ENCODE measurements around the gene MAP2K5. TPM values are rescaled to one million over a fixed set of nuclear protein-coding genes. Genes with fewer than 3 reads are reported as not detected.
A peak's percentile ranks its signal among the peaks of the same experiment; 100 is the strongest.

The MAP2K5 gene
- polyA plus RNA-seq, 3 donors, result 18.9 to 26.7 (median 21.6) TPM

GRCh38 chr15:67521029-67521782, 21.3 kb upstream of the MAP2K5 start, which contains the start of gene C15orf61:
Gene C15orf61 (plus strand): TSS chr15:67521131. CDS start chr15:67521249, 118 bp downstream.
- DNase-seq (ENCODE audit: low read depth in 3 of 3, low spot score in 2 of 3), result peak; percentile 52 to 81 (median 70)

- no peak for DNase-seq (ENCODE audit: low read depth in 3 of 3, low spot score in 2 of 3)
These were observed 20.5 kb upstream of the MAP2K5 start for GRCh38 chr15:67521783-67522568.

- DNase-seq (ENCODE audit: low read depth in 3 of 3, low spot score in 2 of 3), result no peak
These were observed 19.2 kb upstream of the MAP2K5 start for GRCh38 chr15:67523330-67523729.

- no peak for DNase-seq (ENCODE audit: low read depth in 3 of 3, low spot score in 2 of 3)
These were observed 18.3 kb upstream of the MAP2K5 start for GRCh38 chr15:67524235-67524634.

- DNase-seq (ENCODE audit: low read depth in 3 of 3, low spot score in 2 of 3), result no peak
These were observed 14.0 kb upstream of the MAP2K5 start for GRCh38 chr15:67528513-67528912.

GRCh38 chr15:67531379-67531914, 11.1 kb upstream of the MAP2K5 start:
- no peak for DNase-seq (ENCODE audit: low read depth in 3 of 3, low spot score in 2 of 3)

- no peak for DNase-seq (ENCODE audit: low read depth in 3 of 3, low spot score in 2 of 3)
These were observed 8.6 kb upstream of the MAP2K5 start for GRCh38 chr15:67533873-67534272.

- no peak for DNase-seq (ENCODE audit: low read depth in 3 of 3, low spot score in 2 of 3)
These were observed 8.1 kb upstream of the MAP2K5 start for GRCh38 chr15:67534360-67534759.

GRCh38 chr15:67537771-67538170, 4.7 kb upstream of the MAP2K5 start:
- no peak for DNase-seq (ENCODE audit: low read depth in 3 of 3, low spot score in 2 of 3)

GRCh38 chr15:67543348-67543718, 830 bp downstream of the MAP2K5 start:
- peak in 1 of 3 donors; percentile 41 for DNase-seq (ENCODE audit: low read depth in 3 of 3, low spot score in 2 of 3)

GRCh38 chr15:67544475-67544874, 2.0 kb downstream of the MAP2K5 start:
- DNase-seq (ENCODE audit: low read depth in 3 of 3, low spot score in 2 of 3), result no peak

- no peak for DNase-seq (ENCODE audit: low read depth in 3 of 3, low spot score in 2 of 3)
These were observed 3.4 kb downstream of the MAP2K5 start for GRCh38 chr15:67545864-67546263.

- DNase-seq (ENCODE audit: low read depth in 3 of 3, low spot score in 2 of 3), result no peak
These were observed 4.6 kb downstream of the MAP2K5 start for GRCh38 chr15:67547064-67547463.

GRCh38 chr15:67547836-67548235, 5.3 kb downstream of the MAP2K5 start:
- DNase-seq (ENCODE audit: low read depth in 3 of 3, low spot score in 2 of 3), result no peak

- no peak for DNase-seq (ENCODE audit: low read depth in 3 of 3, low spot score in 2 of 3)
These were observed 5.8 kb downstream of the MAP2K5 start for GRCh38 chr15:67548236-67548852.

- no peak for DNase-seq (ENCODE audit: low read depth in 3 of 3, low spot score in 2 of 3)
These were observed 6.6 kb downstream of the MAP2K5 start for GRCh38 chr15:67548862-67549651.

- DNase-seq (ENCODE audit: low read depth in 3 of 3, low spot score in 2 of 3), result no peak
These were observed 7.2 kb downstream of the MAP2K5 start for GRCh38 chr15:67549736-67550135.

GRCh38 chr15:67550522-67550921, 8.0 kb downstream of the MAP2K5 start:
- no peak for DNase-seq (ENCODE audit: low read depth in 3 of 3, low spot score in 2 of 3)

GRCh38 chr15:67551207-67551743, 8.8 kb downstream of the MAP2K5 start:
- no peak for DNase-seq (ENCODE audit: low read depth in 3 of 3, low spot score in 2 of 3)

GRCh38 chr15:67554580-67554979, 12.1 kb downstream of the MAP2K5 start:
- DNase-seq (ENCODE audit: low read depth in 3 of 3, low spot score in 2 of 3), result no peak

Measured in right renal cortex interstitium (tissue), 3 donors.